ENCODE data around the gene TMCC2. TPM values are rescaled to one million over a fixed set of nuclear protein-coding genes. Genes with fewer than 3 reads are reported as not detected.

TMCC2 gene
- total and polyA plus RNA-seq, 2 of the 8 experiments (the other 6 are each of a cell fraction or from before 2014, with no cell fraction given), result 6.7 to 6.8 TPM

GRCh38 chr1:205258261-205258691 lies 30.5 kb downstream of the TMCC2 start:
- H3K9ac ChIP-seq (replicated peaks in 1 of 4; ENCODE audit: extremely low read depth in 1 of 4, low read depth in 3 of 4, low read length in 3 of 4), result no peak overlapping the region; a peak in 1 of 7 replicates
- POLR2A ChIA-PET (ENCODE audit: partially characterized antibody), result interaction anchor here (1.2 to 2.1 kb wide), 3 partner anchors 8 to 206 kb away, joined by 3 to 6 read pairs (median 4); partner anchors contain the start of gene TMCC2
- TF ChIP-seq CTCF (IDR thresholded peaks at IDR 0.05; ENCODE audit: control extremely low read depth in 1 of 3, insufficient read depth in 1 of 3, low read depth in 1 of 3, low read length in 3 of 3), result peak in 1 of 3 experiments; percentile 19; a peak in 1 of 4 replicates
- TF ChIP-seq SIX5 (IDR thresholded peaks at IDR 0.05; ENCODE audit: low read depth, low read length), result no peak
- no peak for TF ChIP-seq BCL11A (IDR thresholded peaks at IDR 0.05; ENCODE audit: low read depth in 2 of 2, low read length in 2 of 2)
- TF ChIP-seq SP1 (IDR thresholded peaks at IDR 0.05; ENCODE audit: low read depth, low read length), result no peak
- TF ChIP-seq GTF2F1 (IDR thresholded peaks at IDR 0.05; ENCODE audit: borderline replicate concordance, low read depth, low read length), result no peak
- no peak for TF ChIP-seq BACH1 (IDR thresholded peaks at IDR 0.05; ENCODE audit: low read length)
- TF ChIP-seq KDM1A (IDR thresholded peaks at IDR 0.05; ENCODE audit: borderline replicate concordance, low read length), result no peak
- TF ChIP-seq EP300 (IDR thresholded peaks at IDR 0.05; ENCODE audit: borderline replicate concordance in 1 of 2, low read depth in 2 of 2, low read length in 2 of 2), result no peak
- no peak for TF ChIP-seq SP4 (IDR thresholded peaks at IDR 0.05; ENCODE audit: low read length)
- peak; percentile 67 for TF ChIP-seq MAX (IDR thresholded peaks at IDR 0.05)

More at GRCh38 chr1:205258261-205258691, 30.5 kb downstream of the TMCC2 start:
- Histone ChIP-seq H2AFZ (ENCODE audit: low read length) (no peak overlapping the region), H2BK12ac (ENCODE audit: low read depth, low read length) (no peak overlapping the region), H3K14ac (ENCODE audit: insufficient read length) (no peak overlapping the region), H3K18ac (ENCODE audit: extremely low read depth, low read length) (0 out of 2 replicates have a peak overlapping the region, but pooled peaks have one; percentile 3), H4K5ac (ENCODE audit: insufficient read length, low read depth, low read length) (no peak overlapping the region), H2BK15ac (ENCODE audit: low read length) (0 out of 2 replicates have a peak overlapping the region, but pooled peaks have one; percentile 48), H4K91ac (replicated peaks; ENCODE audit: insufficient read length, low read length) (no peak overlapping the region), H3K9me3 (ENCODE audit: insufficient read depth in 2 of 2, low read depth in 1 of 2, low read length in 1 of 2) (no peaks in the 10 kb centered on the region), H3K4me1 (replicated peaks in 1 of 4; ENCODE audit: control insufficient read depth in 3 of 4, insufficient read depth in 4 of 4, low read length in 3 of 4) (peaks cover 4 to 13% (median 6%) of the 10 kb centered on the region in 4 experiments; a peak in 5 of 7 replicates), H3K23ac (ENCODE audit: insufficient read length) (no peak overlapping the region), H3K4ac (replicated peaks; ENCODE audit: insufficient read length, low read depth, low read length) (no peak overlapping the region), H3K79me1 (ENCODE audit: low read depth, low read length) (no peaks in the 10 kb centered on the region), H2AK5ac (ENCODE audit: low read depth, low read length) (no peak overlapping the region), H3K56ac (replicated peaks; ENCODE audit: insufficient read length, low read depth, low read length) (no peak overlapping the region), H3K27me3 (replicated peaks in 1 of 4; ENCODE audit: control insufficient read depth in 3 of 4, extremely low read depth in 1 of 4, insufficient read depth in 3 of 4, low read length in 3 of 4) (no peaks in the 10 kb centered on the region), H3K4me2 (ENCODE audit: insufficient read depth in 1 of 2, low read depth in 2 of 2, low read length in 2 of 2) (no peak overlapping the region), H3K4me3 (ENCODE audit: extremely low read depth in 1 of 4, insufficient read depth in 2 of 4, low read depth in 3 of 4, low read length in 4 of 4) (no peak overlapping the region), H4K8ac (ENCODE audit: extremely low read depth, insufficient read depth, low read length) (peak overlapping the region; percentile 37; the same call in 1 of the 2 replicates), H4K20me1 (replicated peaks in 1 of 2; ENCODE audit: control insufficient read depth in 1 of 2, insufficient read depth in 2 of 2, low read length in 2 of 2) (no peaks in the 10 kb centered on the region), H3K23me2 (ENCODE audit: low read depth, low read length) (no peaks in the 10 kb centered on the region), H3K79me2 (ENCODE audit: control insufficient read depth in 1 of 2, insufficient read depth in 2 of 2, low read length in 2 of 2) (no peaks in the 10 kb centered on the region), H2BK120ac (replicated peaks; ENCODE audit: low read depth, low read length) (no peak overlapping the region), H2BK20ac (ENCODE audit: low read length) (no peak overlapping the region), H3K27ac (ENCODE audit: low read depth, low read length) (no peak overlapping the region), H3K36me3 (ENCODE audit: control insufficient read depth in 2 of 4, insufficient read depth in 4 of 4, low read length in 3 of 4) (no peaks in the 10 kb centered on the region), H2BK5ac (ENCODE audit: low read depth, low read length) (no peak overlapping the region)
- DNase-seq (ENCODE audit: low read depth in 1 of 2, low spot score in 2 of 2), result no peak
- WGBS, 2 experiments (ENCODE audit: extremely low coverage in 1 of 2, insufficient coverage in 1 of 2, insufficient read length in 1 of 2, insufficient replicate concordance in 2 of 2, low coverage in 1 of 2, low lambda C conversion rate in 2 of 2, missing lambda C conversion rate in 1 of 2), result 81% methylated on average over 7 of the region's 7 CpGs; no CpG with 5 or more reads in 1 of the 2 experiments
- no peak for FAIRE-seq
- CTCF ChIA-PET (ENCODE audit: partially characterized antibody), result interaction anchor here (0.9 to 42.6 kb wide), 11 partner anchors 2 to 285 kb away, joined by 3 to 2424 read pairs (median 23); partner anchors contain the start of genes KLHDC8A, NUAK2 and TMCC2

Measured in H1 (cell line).